Lung (tissue), 12 donors: ENCODE data around the gene BBX. TPM values are rescaled to one million over a fixed set of nuclear protein-coding genes. Genes with fewer than 3 reads are reported as not detected.

Experiments
- ATAC-seq: fragments of 200-7000 bp; cut with Tn5 transposase; one replicate; pipeline ENCODE4 v1.9.1; 2020; ENCODE audit warnings: moderate number of reproducible peaks; ENCODE audit not compliant: insufficient read depth, low FRiP score
- DNase-seq, 3 donors: peaks; one replicate each; pipeline ENCODE4 v3.0.0-alpha.2; 2013 to 2017
- H3K27ac ChIP-seq, 2 donors: one replicate each; pipeline ENCODE4 v1.5.1; 2013; ENCODE audit warnings: mild to moderate bottlenecking in 2 of 2, moderate library complexity in 2 of 2, control low read depth in 1 of 2, inconsistent platforms in 1 of 2, low read depth in 1 of 2, low read length in 1 of 2
- H3K27me3 ChIP-seq, 3 donors: one replicate each; pipeline ENCODE4 v1.5.1; 2013; ENCODE audit warnings: low read length in 2 of 3; ENCODE audit not compliant: control insufficient read depth in 3 of 3, insufficient read depth in 3 of 3
- H3K36me3 ChIP-seq, 4 donors: one replicate each; pipeline ENCODE4 v1.5.1; 2013; ENCODE audit warnings: low read length in 4 of 4, mild to moderate bottlenecking in 1 of 4, moderate library complexity in 1 of 4; ENCODE audit not compliant: control insufficient read depth in 4 of 4, insufficient read depth in 4 of 4
- H3K4me1 ChIP-seq, 5 donors: one replicate each; pipeline ENCODE4 v1.5.1; 2013; ENCODE audit warnings: low read length in 5 of 5, mild to moderate bottlenecking in 2 of 5, moderate library complexity in 1 of 5; ENCODE audit not compliant: control insufficient read depth in 5 of 5, insufficient read depth in 5 of 5
- H3K4me3 ChIP-seq: one replicate; pipeline ENCODE4 v1.5.1; 2013; ENCODE audit warnings: mild to moderate bottlenecking, control low read depth, moderate library complexity
- H3K9ac ChIP-seq, 2 donors: one replicate each; pipeline ENCODE4 v1.5.1; 2013; ENCODE audit warnings: low read length in 2 of 2, control low read depth in 1 of 2; ENCODE audit not compliant: insufficient read depth in 1 of 2
- H3K9me3 ChIP-seq, 4 donors: one replicate each; pipeline ENCODE4 v1.5.1; 2013; ENCODE audit warnings: low read length in 3 of 4, mild to moderate bottlenecking in 1 of 4, moderate library complexity in 1 of 4; ENCODE audit not compliant: control insufficient read depth in 4 of 4, insufficient read depth in 3 of 4
- CTCF ChIP-seq: IDR thresholded peaks from 2 replicates; pipeline ENCODE4 v1.5.1; 2012; ENCODE audit warnings: mild to moderate bottlenecking; ENCODE audit errors: control extremely low read depth, extremely low read depth
- WGBS, 2 donors: extraction: QIAGEN DNeasy Blood & Tissue Kit; methylation state at CpG; one replicate each; pipeline ENCODE4 v1.1.7; 2013; 5-methylcytosine and 5-hydroxymethylcytosine counted together
- polyA plus RNA-seq, 2 donors: library from polyadenylated mRNA; stranded (reverse); fragments of 200-250 nt; gene quantifications; one replicate each; pipeline ENCODE4 v1.2.1, GENCODE V29; 2013
- total RNA-seq, 2 donors: library from RNA; depleted of rRNA in 1 of 2; stranded (reverse); fragments of >200 nt in 1 of 2; gene quantifications; one replicate each; pipeline ENCODE4 v1.2.1, GENCODE V29; 2014 to 2021
- donor health status: control.
- donor health status: control.
- donor health status: Bipolar disorder and iron deficiency.
- donor health status: healthy.
- donor health status: DM: yes; HTN: yes; CAD: no.

Gene BBX
- total and polyA plus RNA-seq, 4 donors, result 6.3 to 93.3 (median 25.1) TPM

- 92 to 94% methylated on average over 3 of the region's 3 CpGs for WGBS, 2 donors
- H3K36me3 ChIP-seq, result peaks cover 3 to 8% (median 7%) of the 10 kb centered on the region in 4 donors
- peaks cover 0 to 8% (median 1%) of the 10 kb centered on the region in 5 donors for H3K4me1 ChIP-seq
- no peak for TF ChIP-seq CTCF
- no peak for DNase-seq
- no peak overlapping the region for H3K27ac ChIP-seq
- ATAC-seq, result no peak
- no peaks in the 10 kb centered on the region for H3K9me3 ChIP-seq
- no peaks in the 10 kb centered on the region for H3K27me3 ChIP-seq
- no peak overlapping the region for H3K9ac ChIP-seq
- H3K4me3 ChIP-seq, result no peak overlapping the region
Measured at GRCh38 chr3:107716734-107717133, 194.0 kb downstream of the BBX start.

GRCh38 chr3:107718547-107718946 is 195.8 kb downstream of the BBX start:
- no peak overlapping the region for H3K4me3 ChIP-seq
- no peak for TF ChIP-seq CTCF
- no peak overlapping the region for H3K9ac ChIP-seq
- ATAC-seq (no peak), DNase-seq (no peak)
- WGBS, 2 donors, result 29 to 72% methylated on average over 2 of the region's 2 CpGs
- H3K36me3 ChIP-seq, result peaks cover 3 to 7% (median 6%) of the 10 kb centered on the region in 4 donors
- peaks cover 0 to 8% (median 0%) of the 10 kb centered on the region in 5 donors for H3K4me1 ChIP-seq
- H3K27me3 ChIP-seq, result no peaks in the 10 kb centered on the region
- H3K27ac ChIP-seq, result no peak overlapping the region
- no peaks in the 10 kb centered on the region for H3K9me3 ChIP-seq

GRCh38 chr3:107727102-107727501 is 204.3 kb downstream of the BBX start:
- no peaks in the 10 kb centered on the region for H3K27me3 ChIP-seq
- H3K27ac ChIP-seq, result no peak overlapping the region
- ATAC-seq, result no peak
- no peak for DNase-seq
- H3K36me3 ChIP-seq, result peaks cover 2 to 10% (median 4%) of the 10 kb centered on the region in 4 donors
- peaks cover 0 to 2% (median 0%) of the 10 kb centered on the region in 5 donors for H3K4me1 ChIP-seq
- no peaks in the 10 kb centered on the region for H3K9me3 ChIP-seq
- no peak overlapping the region for H3K4me3 ChIP-seq
- 92 to 95% methylated on average over 4 of the region's 4 CpGs for WGBS, 2 donors
- H3K9ac ChIP-seq, result no peak overlapping the region
- TF ChIP-seq CTCF, result no peak

- Histone ChIP-seq H3K4me1 (peaks cover 0 to 2% (median 0%) of the 10 kb centered on the region in 5 donors), H3K27me3 (no peaks in the 10 kb centered on the region), H3K4me3 (no peak overlapping the region), H3K9ac (no peak overlapping the region), H3K36me3 (peaks cover 2 to 10% (median 4%) of the 10 kb centered on the region in 4 donors), H3K9me3 (no peaks in the 10 kb centered on the region), H3K27ac (no peak overlapping the region)
- WGBS, 2 donors, result 94 to 96% methylated on average over 4 of the region's 4 CpGs
- DNase-seq, result no peak
- ATAC-seq, result no peak
- no peak for TF ChIP-seq CTCF
Measured at GRCh38 chr3:107729686-107730085, 206.9 kb downstream of the BBX start.
